Calu3 (cell line): ENCODE data around the gene PCP4L1. TPM values are rescaled to one million over a fixed set of nuclear protein-coding genes. Genes with fewer than 3 reads are reported as not detected.

Experiments used
- BruUV-seq: library from RNA; stranded (reverse); fragments of 400-500 nt; replicated peaks from 2 replicates; lab custom pipeline; 2021; lab: Mats Ljungman, UMichigan
- CTCF ChIA-PET: fragments of 300-600 bp; sonication (Branson Sonifier 250); formaldehyde crosslinking; loops from one replicate; lab custom pipeline; 2022; ENCODE audit warnings: antibody characterized with exemption; lab: Charles Lee
- DNase-seq: peaks from one replicate; pipeline ENCODE4 v3.0.0; 2022
- H3K27ac Mint-ChIP-seq: one replicate; pipeline ENCODE4 v1.8.0; 2022; ENCODE audit warnings: mixed read lengths; ENCODE audit not compliant: unreplicated experiment
- H3K27me3 Mint-ChIP-seq: one replicate; pipeline ENCODE4 v1.8.0; 2022; ENCODE audit warnings: mixed read lengths; ENCODE audit not compliant: unreplicated experiment
- H3K36me3 Mint-ChIP-seq: one replicate; pipeline ENCODE4 v1.8.0; 2022; ENCODE audit warnings: mild to moderate bottlenecking, moderate library complexity, mixed read lengths; ENCODE audit not compliant: insufficient read depth, unreplicated experiment
- H3K4me1 Mint-ChIP-seq: one replicate; pipeline ENCODE4 v1.8.0; 2022; ENCODE audit warnings: mild to moderate bottlenecking, low read depth, mixed read lengths; ENCODE audit not compliant: unreplicated experiment
- H3K4me3 Mint-ChIP-seq: one replicate; pipeline ENCODE4 v1.8.0; 2022; ENCODE audit warnings: mild to moderate bottlenecking, low read depth, moderate library complexity, mixed read lengths; ENCODE audit not compliant: unreplicated experiment
- H3K9me3 Mint-ChIP-seq: one replicate; pipeline ENCODE4 v1.8.0; 2022; ENCODE audit warnings: low read depth, mixed read lengths; ENCODE audit not compliant: unreplicated experiment
- intact Hi-C: fragments of 100-400 bp; cut with micrococcal nuclease; formaldehyde crosslinking; loops from one replicate; pipeline ENCODE4 v1.10.0; 2022; ENCODE audit not compliant: unreplicated experiment
- total RNA-seq: library from RNA; stranded (reverse); gene quantifications from 2 replicates; pipeline ENCODE4 v1.2.3, GENCODE V29; 2022
- TF ChIP-seq, protein P1 (sequence below): fragments of 200-600 bp; IDR thresholded peaks from one replicate; pipeline ENCODE4 v1.8.0; 2022; ENCODE audit warnings: antibody characterized with exemption; ENCODE audit not compliant: unreplicated experiment

Gene PCP4L1
- total RNA-seq, 1 experiment from 2014 or later, result not detected

DNA sequence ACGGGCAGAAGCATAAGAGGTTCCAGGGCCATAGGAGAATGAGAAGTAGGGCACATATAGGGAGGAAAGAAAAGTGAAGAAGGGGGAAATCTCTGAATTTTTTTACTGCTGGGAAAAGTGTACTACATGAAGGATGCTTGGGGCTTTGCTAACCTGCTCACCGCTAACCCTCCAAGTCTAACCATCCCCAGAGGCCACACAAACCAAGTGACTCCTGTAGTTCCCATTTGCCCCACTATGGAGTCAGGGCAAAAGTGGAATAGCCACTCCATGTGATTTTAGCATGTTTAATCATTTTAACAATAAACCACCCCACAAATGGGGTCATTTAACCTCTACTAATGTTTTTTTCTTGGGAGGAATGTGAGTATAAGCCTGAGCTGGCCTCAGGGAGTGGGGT, 26.6 kb downstream of the PCP4L1 start:
- DNase-seq, result no peak
- Mint-ChIP-seq H3K4me1 (no peaks in the 10 kb centered on the region), H3K27ac (no peak overlapping the region), H3K36me3 (no peaks in the 10 kb centered on the region), H3K27me3 (peaks cover 79% of the 10 kb centered on the region), H3K9me3 (no peaks in the 10 kb centered on the region), H3K4me3 (no peak overlapping the region)
- BruUV-seq, result no TSS peak
- CTCF ChIA-PET, result no interaction called here
- intact Hi-C loops, result no loop called here
- TF ChIP-seq, protein P1, sequence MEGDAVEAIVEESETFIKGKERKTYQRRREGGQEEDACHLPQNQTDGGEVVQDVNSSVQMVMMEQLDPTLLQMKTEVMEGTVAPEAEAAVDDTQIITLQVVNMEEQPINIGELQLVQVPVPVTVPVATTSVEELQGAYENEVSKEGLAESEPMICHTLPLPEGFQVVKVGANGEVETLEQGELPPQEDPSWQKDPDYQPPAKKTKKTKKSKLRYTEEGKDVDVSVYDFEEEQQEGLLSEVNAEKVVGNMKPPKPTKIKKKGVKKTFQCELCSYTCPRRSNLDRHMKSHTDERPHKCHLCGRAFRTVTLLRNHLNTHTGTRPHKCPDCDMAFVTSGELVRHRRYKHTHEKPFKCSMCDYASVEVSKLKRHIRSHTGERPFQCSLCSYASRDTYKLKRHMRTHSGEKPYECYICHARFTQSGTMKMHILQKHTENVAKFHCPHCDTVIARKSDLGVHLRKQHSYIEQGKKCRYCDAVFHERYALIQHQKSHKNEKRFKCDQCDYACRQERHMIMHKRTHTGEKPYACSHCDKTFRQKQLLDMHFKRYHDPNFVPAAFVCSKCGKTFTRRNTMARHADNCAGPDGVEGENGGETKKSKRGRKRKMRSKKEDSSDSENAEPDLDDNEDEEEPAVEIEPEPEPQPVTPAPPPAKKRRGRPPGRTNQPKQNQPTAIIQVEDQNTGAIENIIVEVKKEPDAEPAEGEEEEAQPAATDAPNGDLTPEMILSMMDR, result no peak

DNA sequence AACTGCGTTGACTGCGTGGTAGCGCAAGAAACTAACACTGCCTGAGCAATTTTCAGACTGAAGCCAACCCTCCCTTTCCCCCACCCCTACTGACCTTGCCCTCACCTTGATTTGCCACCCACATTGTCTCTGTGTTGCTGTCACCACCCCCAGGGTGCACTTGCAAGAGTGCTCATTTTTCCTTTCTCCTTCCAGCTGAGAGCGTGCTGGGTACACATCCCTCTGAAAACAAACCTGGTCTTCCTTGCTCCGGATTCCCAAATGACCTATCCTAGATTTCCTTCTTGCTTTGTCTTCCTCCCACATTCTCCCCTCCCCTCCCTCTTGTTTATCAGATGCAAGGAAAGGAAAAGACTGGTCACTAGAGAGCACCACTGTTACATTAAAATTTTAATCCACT, 27.0 kb downstream of the PCP4L1 start:
- H3K27ac Mint-ChIP-seq, result no peak overlapping the region
- H3K27me3 Mint-ChIP-seq, result peaks cover 79% of the 10 kb centered on the region
- intact Hi-C loops, result no loop called here
- CTCF ChIA-PET, result no interaction called here
- no peaks in the 10 kb centered on the region for H3K36me3 Mint-ChIP-seq
- no peaks in the 10 kb centered on the region for H3K4me1 Mint-ChIP-seq
- no peak overlapping the region for H3K4me3 Mint-ChIP-seq
- TF ChIP-seq, protein P1, result no peak
- DNase-seq, result no peak
- BruUV-seq, result no TSS peak
- no peaks in the 10 kb centered on the region for H3K9me3 Mint-ChIP-seq

DNA sequence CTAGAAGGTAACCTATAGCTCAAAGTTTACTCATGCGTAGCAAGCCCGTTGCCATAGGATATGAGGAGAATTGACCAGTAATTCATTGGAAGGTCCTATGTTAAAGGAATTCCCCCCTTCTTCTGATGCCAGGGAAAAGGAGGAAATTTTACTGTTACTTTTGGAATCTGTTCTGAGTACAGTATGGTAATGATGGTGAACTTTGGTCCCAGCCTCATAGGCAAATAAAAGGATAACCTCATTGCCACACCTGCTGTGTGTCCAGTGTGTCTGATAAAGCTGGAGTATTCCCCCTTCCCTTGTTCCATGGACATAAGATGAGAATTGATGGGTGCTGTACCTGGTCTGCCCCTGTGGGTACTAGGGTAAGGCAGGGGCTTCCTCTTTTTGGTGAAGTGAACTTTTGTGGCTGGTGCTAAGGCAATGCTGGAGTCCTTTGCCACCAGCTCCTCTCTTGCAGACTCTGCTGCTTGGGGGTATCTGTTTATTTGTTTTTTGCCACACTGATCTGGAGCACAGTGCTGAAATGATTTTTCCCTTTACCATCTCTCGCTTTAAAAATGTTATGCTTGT, 29.0 kb downstream of the PCP4L1 start:
- TF ChIP-seq, protein P1, result no peak
- no peaks in the 10 kb centered on the region for H3K4me1 Mint-ChIP-seq
- H3K27me3 Mint-ChIP-seq, result peaks cover 74% of the 10 kb centered on the region
- no peaks in the 10 kb centered on the region for H3K9me3 Mint-ChIP-seq
- H3K4me3 Mint-ChIP-seq, result no peak overlapping the region
- no peak overlapping the region for H3K27ac Mint-ChIP-seq
- CTCF ChIA-PET, result interaction anchor here (0.7 kb wide), 1 partner anchor 154 kb away, joined by 3 read pairs; no protein-coding TSS in a partner anchor
- DNase-seq, result no peak
- no TSS peak for BruUV-seq
- intact Hi-C loops, result no loop called here
- H3K36me3 Mint-ChIP-seq, result no peaks in the 10 kb centered on the region

DNA sequence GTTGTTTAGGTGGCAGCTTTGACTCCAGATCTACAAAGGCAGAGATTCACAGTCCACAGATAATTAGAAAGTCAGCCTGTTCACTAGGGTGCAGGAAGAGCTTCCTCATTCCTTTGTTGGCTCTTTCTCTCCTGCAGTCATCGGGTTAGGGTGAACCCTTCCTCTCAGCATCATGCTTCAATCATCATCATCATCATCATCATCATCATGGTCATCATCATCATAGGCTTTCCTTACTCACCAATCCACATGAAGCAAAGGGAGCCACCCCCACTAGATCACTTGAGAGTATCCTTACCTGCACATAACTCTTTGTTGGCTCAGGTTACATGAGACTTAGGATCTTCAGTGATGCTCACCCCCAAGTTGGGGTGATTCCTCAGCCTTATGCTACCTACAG, 32.2 kb downstream of the PCP4L1 start:
- H3K27me3 Mint-ChIP-seq, result peaks cover 42% of the 10 kb centered on the region
- H3K4me1 Mint-ChIP-seq, result no peaks in the 10 kb centered on the region
- BruUV-seq, result no TSS peak
- H3K36me3 Mint-ChIP-seq, result no peaks in the 10 kb centered on the region
- H3K9me3 Mint-ChIP-seq, result no peaks in the 10 kb centered on the region
- no peak overlapping the region for H3K4me3 Mint-ChIP-seq
- no peak for DNase-seq
- intact Hi-C loops, result loop anchor here (1.0 kb wide), 1 partner anchor 63 kb away; no protein-coding TSS in a partner anchor
- no peak overlapping the region for H3K27ac Mint-ChIP-seq
- CTCF ChIA-PET, result interaction anchor here (0.5 to 1.7 kb wide), 9 partner anchors 8 to 113 kb away, joined by 3 to 24 read pairs (median 4); partner anchors contain the start of genes B4GALT3, SDHC and TOMM40L
- TF ChIP-seq, protein P1, result no peak
